Mesenteric fat pad (tissue), 1 donor: ENCODE data around the gene SAFB. TPM values are rescaled to one million over a fixed set of nuclear protein-coding genes. Genes with fewer than 3 reads are reported as not detected.

ENCODE experiments used
- total RNA-seq: library from RNA; stranded (reverse); fragmentation: NEBNext Ultra II Directional; extraction: Animal tissue kit (Norgen Biotek cat#: 25700); gene quantifications from one replicate; pipeline ENCODE4 v1.2.1, GENCODE V29; 2021
- donor health status: DM: yes; HTN: yes; CAD: no.

SAFB gene
- total RNA-seq, 1 donor from 2014 or later: 69.9 TPM

Other genes starting within 250 kb of the SAFB start
- gene ZNRF4, start 167.7 kb upstream of the SAFB start, total RNA-seq: not detected
- 0.48 TPM for gene TINCR, start 55.1 kb upstream of the SAFB start, total RNA-seq
- 64.6 TPM for gene SAFB2, start 307 bp upstream of the SAFB start, total RNA-seq
- 75.4 TPM for gene MICOS13, start 57.4 kb downstream of the SAFB start, total RNA-seq
- 4.0 TPM for gene HSD11B1L, start 57.9 kb downstream of the SAFB start, total RNA-seq
- 564 TPM for gene RPL36, start 67.2 kb downstream of the SAFB start, total RNA-seq
- gene LONP1, start 97.1 kb downstream of the SAFB start, total RNA-seq: 63.9 TPM
- not detected for gene CATSPERD, start 97.6 kb downstream of the SAFB start, total RNA-seq
- gene PRR22, start 161.7 kb downstream of the SAFB start, total RNA-seq: 1.5 TPM
- 31.4 TPM for gene DUS3L, start 168.1 kb downstream of the SAFB start, total RNA-seq
- 0.42 TPM for gene NRTN, start 182.0 kb downstream of the SAFB start, total RNA-seq
- gene FUT6, start 216.6 kb downstream of the SAFB start, total RNA-seq: not detected
- not detected for gene FUT3, start 228.4 kb downstream of the SAFB start, total RNA-seq
- gene FUT5, start 247.5 kb downstream of the SAFB start, total RNA-seq: not detected